SKM-1 treated with dmso at 0.1 percent for 144 hours (cell line): ENCODE data around the gene SPA17.

ENCODE experiments used
- DNase-seq: peaks from one replicate; lab custom pipeline; 2025; ENCODE audit not compliant: unreplicated experiment; lab: John Stamatoyannopoulos, UW

Gene SPA17

GRCh38 chr11:124722176-124722575 lies 48.5 kb downstream of the SPA17 start:
- no peak for DNase-seq

- DNase-seq = no peak
These were observed 51.4 kb downstream of the SPA17 start for GRCh38 chr11:124724979-124725718.

- no peak for DNase-seq
These were observed 52.0 kb downstream of the SPA17 start for GRCh38 chr11:124725719-124726105.

- DNase-seq = no peak
These were observed 53.8 kb downstream of the SPA17 start for GRCh38 chr11:124727474-124727873.

GRCh38 chr11:124728134-124728533 lies 54.4 kb downstream of the SPA17 start:
- DNase-seq = no peak

- DNase-seq = no peak
These were observed 55.9 kb downstream of the SPA17 start for GRCh38 chr11:124729571-124729970.

GRCh38 chr11:124732230-124732629 lies 58.5 kb downstream of the SPA17 start:
- DNase-seq = peak; percentile 53

GRCh38 chr11:124736736-124737135 lies 63.0 kb downstream of the SPA17 start:
- peak; percentile 73 for DNase-seq

- DNase-seq = no peak
These were observed 64.1 kb downstream of the SPA17 start for GRCh38 chr11:124737638-124738305.

- DNase-seq = no peak
These were observed 65.2 kb downstream of the SPA17 start for GRCh38 chr11:124738713-124739478.

GRCh38 chr11:124739479-124740276 lies 66.0 kb downstream of the SPA17 start, which contains the start of gene NRGN:
TSS of gene NRGN (plus strand) at chr11:124739942. CDS start at chr11:124740085, 143 bp downstream.
- DNase-seq = peak; percentile 89

- peak; percentile 80 for DNase-seq
These were observed 66.7 kb downstream of the SPA17 start for GRCh38 chr11:124740277-124740882.

GRCh38 chr11:124742555-124742954 lies 68.9 kb downstream of the SPA17 start:
- no peak for DNase-seq

GRCh38 chr11:124743050-124743449 lies 69.3 kb downstream of the SPA17 start:
- no peak for DNase-seq

GRCh38 chr11:124745270-124745834 lies 71.6 kb downstream of the SPA17 start:
- no peak for DNase-seq

GRCh38 chr11:124745835-124746620 lies 72.3 kb downstream of the SPA17 start:
- DNase-seq = no peak

- DNase-seq = no peak
These were observed 73.0 kb downstream of the SPA17 start for GRCh38 chr11:124746621-124747243.
